Activated CD8-positive, alpha-beta memory T cell treated with anti-CD3 and anti-CD28 coated beads, Interleukin-2, amount 50 U/mL, for 1 hour (primary cell): ENCODE measurements around the gene KIRREL3.

Source experiments
- DNase-seq: peaks from one replicate; pipeline ENCODE4 v3.0.0-alpha.2; 2020; ENCODE audit errors: extremely low read depth

The KIRREL3 gene

GRCh38 chr11:126710804-126711399 lies 289.7 kb downstream of the KIRREL3 start:
- no peak for DNase-seq

GRCh38 chr11:126707498-126707897 lies 293.1 kb downstream of the KIRREL3 start:
- DNase-seq = no peak

GRCh38 chr11:126704096-126704495 lies 296.5 kb downstream of the KIRREL3 start:
- DNase-seq = no peak

GRCh38 chr11:126703662-126704061 lies 296.9 kb downstream of the KIRREL3 start:
- no peak for DNase-seq

GRCh38 chr11:126702987-126703386 lies 297.6 kb downstream of the KIRREL3 start:
- no peak for DNase-seq

- no peak for DNase-seq
Observed at GRCh38 chr11:126702165-126702720, 298.3 kb downstream of the KIRREL3 start.

- DNase-seq = no peak
Observed at GRCh38 chr11:126701520-126701897, 299.1 kb downstream of the KIRREL3 start.

- no peak for DNase-seq
Observed at GRCh38 chr11:126700768-126701519, 299.6 kb downstream of the KIRREL3 start.

- no peak for DNase-seq
Observed at GRCh38 chr11:126698576-126698975, 302.0 kb downstream of the KIRREL3 start.

GRCh38 chr11:126697936-126698335 lies 302.6 kb downstream of the KIRREL3 start:
- no peak for DNase-seq

GRCh38 chr11:126696982-126697381 lies 303.6 kb downstream of the KIRREL3 start:
- DNase-seq = no peak

- DNase-seq = no peak
Observed at GRCh38 chr11:126695293-126695692, 305.3 kb downstream of the KIRREL3 start.

GRCh38 chr11:126694065-126694625 lies 306.4 kb downstream of the KIRREL3 start:
- no peak for DNase-seq

- DNase-seq = no peak
Observed at GRCh38 chr11:126687477-126687876, 313.1 kb downstream of the KIRREL3 start.

- DNase-seq = no peak
Observed at GRCh38 chr11:126686938-126687337, 313.6 kb downstream of the KIRREL3 start.

GRCh38 chr11:126683766-126684728 lies 316.5 kb downstream of the KIRREL3 start:
- DNase-seq = no peak

GRCh38 chr11:126682590-126682989 lies 318.0 kb downstream of the KIRREL3 start:
- no peak for DNase-seq

GRCh38 chr11:126680700-126681099 lies 319.9 kb downstream of the KIRREL3 start:
- DNase-seq = no peak

- DNase-seq = no peak
Observed at GRCh38 chr11:126680131-126680530, 320.4 kb downstream of the KIRREL3 start.

- no peak for DNase-seq
Observed at GRCh38 chr11:126679033-126679432, 321.5 kb downstream of the KIRREL3 start.

GRCh38 chr11:126676536-126676935 lies 324.0 kb downstream of the KIRREL3 start:
- no peak for DNase-seq

GRCh38 chr11:126673319-126673718 lies 327.3 kb downstream of the KIRREL3 start:
- DNase-seq = no peak
